H9 (cell line): ENCODE measurements around the gene FXYD1. TPM values are rescaled to one million over a fixed set of nuclear protein-coding genes. Genes with fewer than 3 reads are reported as not detected.

Source experiments
- DNase-seq: peaks from one replicate; pipeline ENCODE4 v3.0.0-alpha.2; 2017
- H2AFZ ChIP-seq: one replicate; pipeline ENCODE4 v1.6.1; 2013; ENCODE audit warnings: mild to moderate bottlenecking, low read length, control low read depth, moderate library complexity
- H2AK5ac ChIP-seq: 2 replicates; pipeline ENCODE4 v1.6.1; 2013; ENCODE audit warnings: low read length, control low read depth, mixed read lengths; ENCODE audit not compliant: insufficient read length
- H2BK120ac ChIP-seq: one replicate; pipeline ENCODE4 v1.6.1; 2013; ENCODE audit warnings: low read depth, mild to moderate bottlenecking, low read length, control low read depth, inconsistent platforms; ENCODE audit not compliant: poor library complexity, severe bottlenecking
- H2BK12ac ChIP-seq: 2 replicates; pipeline ENCODE4 v1.6.1; 2013; ENCODE audit warnings: low read length, control low read depth, mixed read lengths, low read depth; ENCODE audit not compliant: insufficient read length
- H2BK15ac ChIP-seq: 2 replicates; pipeline ENCODE4 v1.6.1; 2013; ENCODE audit warnings: low read depth, low read length, control low read depth
- H2BK20ac ChIP-seq: one replicate; pipeline ENCODE4 v1.6.1; 2013; ENCODE audit warnings: low read depth, mild to moderate bottlenecking, low read length, control low read depth, inconsistent platforms; ENCODE audit not compliant: poor library complexity, severe bottlenecking
- H2BK5ac ChIP-seq: 2 replicates; pipeline ENCODE4 v1.6.1; 2013; ENCODE audit warnings: low read length, control low read depth, mixed read lengths; ENCODE audit not compliant: insufficient read length
- H3K14ac ChIP-seq: 2 replicates; pipeline ENCODE4 v1.6.1; 2013; ENCODE audit warnings: low read length, control low read depth; ENCODE audit not compliant: insufficient read depth
- H3K18ac ChIP-seq: 2 replicates; pipeline ENCODE4 v1.6.1; 2013; ENCODE audit warnings: low read depth, mild to moderate bottlenecking, mixed read lengths, low read length, control low read depth; ENCODE audit not compliant: insufficient read length
- H3K23ac ChIP-seq: 2 replicates; pipeline ENCODE4 v1.6.1; 2013; ENCODE audit warnings: low read length, control low read depth, mixed read lengths, low read depth; ENCODE audit not compliant: insufficient read length
- H3K23me2 ChIP-seq: 2 replicates; pipeline ENCODE4 v1.6.1; 2013; ENCODE audit warnings: low read depth, mild to moderate bottlenecking, mixed read lengths, low read length, control low read depth; ENCODE audit not compliant: insufficient read length, poor library complexity, severe bottlenecking
- H3K27ac ChIP-seq: 2 replicates; pipeline ENCODE4 v1.5.1; 2013; ENCODE audit warnings: low read length, control low read depth, mixed read lengths, low read depth; ENCODE audit not compliant: insufficient read length
- H3K27me3 ChIP-seq: 2 replicates; pipeline ENCODE4 v1.6.1; 2013; ENCODE audit warnings: low read length, control low read depth, inconsistent platforms; ENCODE audit not compliant: insufficient read depth
- H3K4ac ChIP-seq: 2 replicates; pipeline ENCODE4 v1.6.1; 2013; ENCODE audit warnings: low read depth, mild to moderate bottlenecking, control low read depth, inconsistent platforms, low read length, moderate library complexity
- H3K4me1 ChIP-seq: 2 replicates; pipeline ENCODE4 v1.6.1; 2013; ENCODE audit warnings: low read length, control low read depth, inconsistent platforms; ENCODE audit not compliant: insufficient read depth
- H3K4me2 ChIP-seq: 2 replicates; pipeline ENCODE4 v1.6.1; 2013; ENCODE audit warnings: low read length, control low read depth, mixed read lengths; ENCODE audit not compliant: insufficient read length, insufficient read depth
- H3K56ac ChIP-seq: 2 replicates; pipeline ENCODE4 v1.6.1; 2013; ENCODE audit warnings: low read depth, mild to moderate bottlenecking, mixed read lengths, low read length, control low read depth; ENCODE audit not compliant: insufficient read length
- H3K79me1 ChIP-seq: 2 replicates; pipeline ENCODE4 v1.6.1; 2013; ENCODE audit warnings: low read depth, mild to moderate bottlenecking, moderate library complexity, low read length, control low read depth, inconsistent platforms; ENCODE audit not compliant: insufficient read depth, poor library complexity, severe bottlenecking
- H3K79me2 ChIP-seq: 2 replicates; pipeline ENCODE4 v1.6.1; 2013; ENCODE audit warnings: low read length, control low read depth, inconsistent platforms; ENCODE audit not compliant: insufficient read depth
- H3K9ac ChIP-seq: 2 replicates; pipeline ENCODE4 v1.6.1; 2013; ENCODE audit warnings: low read length, control low read depth, mixed read lengths; ENCODE audit not compliant: insufficient read length; ENCODE audit errors: extremely low read depth
- H3K9me3 ChIP-seq: one replicate; pipeline ENCODE4 v1.6.1; 2013; ENCODE audit warnings: low read depth, low read length, inconsistent platforms; ENCODE audit not compliant: control insufficient read depth
- H3T11ph ChIP-seq: one replicate; pipeline ENCODE4 v1.6.1; 2013; ENCODE audit warnings: mild to moderate bottlenecking, low read length, control low read depth, inconsistent platforms
- H4K20me1 ChIP-seq: one replicate; pipeline ENCODE4 v1.6.1; 2013; ENCODE audit not compliant: control insufficient read depth, insufficient read length, insufficient read depth
- H4K5ac ChIP-seq: 2 replicates; pipeline ENCODE4 v1.6.1; 2013; ENCODE audit warnings: low read depth, mild to moderate bottlenecking, mixed read lengths, low read length, control low read depth; ENCODE audit not compliant: insufficient read length
- H4K8ac ChIP-seq: replicated peaks from 2 replicates; pipeline ENCODE4 v1.6.1; 2013; ENCODE audit warnings: low read length, control low read depth, mixed read lengths, low read depth; ENCODE audit not compliant: insufficient read length
- H4K91ac ChIP-seq: 2 replicates; pipeline ENCODE4 v1.6.1; 2013; ENCODE audit warnings: low read depth, mild to moderate bottlenecking, moderate library complexity, mixed read lengths, low read length, control low read depth; ENCODE audit not compliant: insufficient read length
- H3K27ac Mint-ChIP-seq, 3 experiments: 2 replicates in 2 of 3; 3 replicates in 1 of 3; pipeline ENCODE4 v1.8.0; 2020 to 2021; ENCODE audit warnings: mixed read lengths in 3 of 3, mild to moderate bottlenecking in 1 of 3, moderate library complexity in 1 of 3
- H3K27me3 Mint-ChIP-seq: 2 replicates; pipeline ENCODE4 v1.8.0; 2021; ENCODE audit warnings: low read depth, mild to moderate bottlenecking, moderate library complexity, mixed read lengths
- H3K36me3 Mint-ChIP-seq, 3 experiments: 2 replicates in 2 of 3; 3 replicates in 1 of 3; pipeline ENCODE4 v1.8.0; 2020 to 2021; ENCODE audit warnings: low read depth in 3 of 3, mixed read lengths in 3 of 3; ENCODE audit not compliant: insufficient read depth in 1 of 3
- H3K4me1 Mint-ChIP-seq, 2 experiments: 2 replicates each; pipeline ENCODE4 v1.8.0; 2020; ENCODE audit warnings: mixed read lengths in 2 of 2
- H3K4me3 Mint-ChIP-seq, 2 experiments: 2 replicates in 1 of 2; 3 replicates in 1 of 2; pipeline ENCODE4 v1.8.0; 2020 to 2021; ENCODE audit warnings: mild to moderate bottlenecking in 2 of 2, mixed read lengths in 2 of 2, moderate library complexity in 1 of 2
- H3K9me3 Mint-ChIP-seq, 2 experiments: 2 replicates in 1 of 2; 3 replicates in 1 of 2; pipeline ENCODE4 v1.8.0; 2020; ENCODE audit warnings: mild to moderate bottlenecking in 2 of 2, mixed read lengths in 2 of 2, moderate library complexity in 1 of 2
- CTCF ChIP-seq: fragments of 200-600 bp; sonication (generic); conservative IDR thresholded peaks from 3 replicates; pipeline ENCODE4 v1.8.0; 2021; ENCODE audit warnings: antibody characterized with exemption, mild to moderate bottlenecking
- WGBS: extraction: QIAGEN DNeasy Blood & Tissue Kit; methylation state at CpG from one replicate; pipeline ENCODE4 v1.1.7; 2013; ENCODE audit warnings: missing lambda C conversion rate, low lambda C conversion rate, mixed read lengths; ENCODE audit not compliant: insufficient read length; ENCODE audit errors: extremely low coverage; 5-methylcytosine and 5-hydroxymethylcytosine counted together
- total RNA-seq: library from RNA; stranded (reverse); gene quantifications from 2 replicates; pipeline ENCODE4 v1.2.1, GENCODE V29; 2021

Gene FXYD1
- total RNA-seq, 1 experiment from 2014 or later: 7.7 TPM

DNA sequence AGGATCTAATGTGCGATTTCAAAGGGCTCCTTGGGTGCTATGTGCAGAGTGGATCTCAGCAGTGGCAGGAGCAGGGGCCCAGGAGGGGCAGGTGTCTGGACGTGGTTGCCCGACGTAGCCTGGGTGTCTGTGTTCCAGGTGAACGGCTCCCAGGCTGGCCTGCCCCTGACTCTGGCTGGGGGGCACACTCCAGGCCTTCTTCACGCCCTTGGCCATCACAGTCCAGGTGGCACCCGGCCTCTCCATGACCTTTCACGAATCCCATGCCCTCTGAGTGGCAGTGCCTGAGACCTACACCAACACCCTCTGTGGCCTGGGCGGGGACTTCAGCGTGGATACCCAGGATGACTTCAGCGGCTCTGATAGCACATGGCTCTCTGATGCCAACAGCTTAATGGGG is 34.3 kb upstream of the FXYD1 start:
- Histone ChIP-seq H3K9ac (no peak overlapping the region), H3K56ac (no peak overlapping the region), H4K5ac (no peak overlapping the region), H2BK15ac (no peak overlapping the region), H3T11ph (no peak overlapping the region), H3K23me2 (no peaks in the 10 kb centered on the region), H3K4me1 (no peaks in the 10 kb centered on the region), H3K79me2 (no peaks in the 10 kb centered on the region), H4K20me1 (peaks cover 7% of the 10 kb centered on the region), H4K91ac (no peak overlapping the region), H3K18ac (no peak overlapping the region), H3K4ac (no peak overlapping the region), H3K27ac (no peak overlapping the region), H2BK12ac (no peak overlapping the region), H2AFZ (no peak overlapping the region), H2BK120ac (no peak overlapping the region), H2BK5ac (no peak overlapping the region), H4K8ac (no peak overlapping the region), H2AK5ac (no peak overlapping the region), H3K9me3 (no peaks in the 10 kb centered on the region), H3K14ac (no peak overlapping the region), H3K4me2 (no peak overlapping the region), H3K23ac (no peak overlapping the region), H3K79me1 (no peaks in the 10 kb centered on the region), H3K27me3 (no peaks in the 10 kb centered on the region), H2BK20ac (no peak overlapping the region)
- no peak for TF ChIP-seq CTCF
- Mint-ChIP-seq H3K27ac (no peak overlapping the region; a peak in 1 of 7 replicates), H3K4me3 (no peak overlapping the region), H3K27me3 (no peaks in the 10 kb centered on the region; the same call in 1 of the 2 replicates), H3K36me3 (peaks cover 0 to 2% (median 0%) of the 10 kb centered on the region in 3 experiments; a peak in 2 of 7 replicates), H3K4me1 (peaks cover 4 to 7% of the 10 kb centered on the region in 2 experiments; a peak in 3 of 4 replicates), H3K9me3 (peaks cover 0 to 6% of the 10 kb centered on the region in 2 experiments; a peak in 3 of 5 replicates)
- DNase-seq: no peak
- WGBS: no CpG with 5 or more reads among the region's 11 CpGs
